GM23338 (cell line): ENCODE data around the gene MAPK11.

Experiments used
- CTCF ChIP-seq, 2 experiments: fragments of 200-600 bp in 1 of 2; sonication (generic) in 1 of 2; conservative IDR thresholded peaks; 2 replicates each; pipeline versions ENCODE4 v1.5.1 to v1.6.1; 2016 to 2017; ENCODE audit warnings: antibody characterized with exemption in 2 of 2, low read depth in 2 of 2, mild to moderate bottlenecking in 2 of 2, moderate library complexity in 1 of 2
- ETS1 ChIP-seq: IDR thresholded peaks from 2 replicates; pipeline ENCODE4 v1.6.1; 2016; ENCODE audit warnings: antibody characterized with exemption
- EZH2 ChIP-seq: fragments of 200-600 bp; sonication (generic); IDR thresholded peaks from one replicate; pipeline ENCODE4 v1.8.0; 2017; ENCODE audit warnings: antibody characterized with exemption, mild to moderate bottlenecking, low read depth; ENCODE audit not compliant: unreplicated experiment
- EZH2phosphoT487 ChIP-seq: fragments of 200-600 bp; sonication (generic); IDR thresholded peaks from one replicate; pipeline ENCODE4 v1.8.1; 2018; ENCODE audit warnings: antibody characterized with exemption; ENCODE audit not compliant: unreplicated experiment
- NANOG ChIP-seq: IDR thresholded peaks from 2 replicates; pipeline ENCODE4 v1.6.1; 2016; ENCODE audit warnings: antibody characterized with exemption, borderline replicate concordance
- POLR2AphosphoS5 ChIP-seq: IDR thresholded peaks from 2 replicates; pipeline ENCODE4 v1.6.1; 2016; ENCODE audit warnings: antibody characterized with exemption, low read depth
- REST ChIP-seq: IDR thresholded peaks from one replicate; pipeline ENCODE4 v1.6.1; 2018; ENCODE audit warnings: antibody characterized with exemption; ENCODE audit not compliant: unreplicated experiment
- STAT1 ChIP-seq: IDR thresholded peaks from one replicate; pipeline ENCODE4 v1.6.1; 2016; ENCODE audit warnings: antibody characterized with exemption; ENCODE audit not compliant: unreplicated experiment
- ZNF114 ChIP-seq: fragments of 250-450 bp; sonication (Bioruptor Pico); IDR thresholded peaks from 2 replicates; pipeline ENCODE4 v1.5.0; 2020; ENCODE audit warnings: mild to moderate bottlenecking, moderate library complexity
- ZNF331 ChIP-seq: fragments of 250-450 bp; sonication (Bioruptor Pico); IDR thresholded peaks from 2 replicates; pipeline ENCODE4 v1.5.0; 2020; ENCODE audit warnings: low read depth, mild to moderate bottlenecking, moderate library complexity

- TF ChIP-seq CTCF (conservative IDR thresholded peaks at IDR 0.05; ENCODE audit: low read depth in 2 of 2) (no peak), POLR2AphosphoS5 (no peak), REST (no peak), EZH2 (no peak), STAT1 (no peak), EZH2phosphoT487 (no peak), ZNF331 (CRISPR knock-in tag) (no peak), ETS1 (no peak), ZNF114 (CRISPR knock-in tag) (no peak), NANOG (no peak)
These were observed 48.1 kb upstream of the MAPK11 start for GRCh38 chr22:50318356-50318697.
